Stomach (tissue), 4 donors: ENCODE data around the gene PRKCH.

Experiments used
- CTCF ChIP-seq, 7 experiments: fragments of 450-650 bp in 4 of 7; fragments of 200-600 bp in 3 of 7; sonication (generic) in 3 of 7; IDR thresholded peaks; one replicate each; pipeline ENCODE4 v1.5.1; 2016 to 2019; ENCODE audit warnings: antibody characterized with exemption in 7 of 7, control low read depth in 2 of 7, mild to moderate bottlenecking in 1 of 7
- POLR2A ChIP-seq, 4 donors: fragments of 450-650 bp; IDR thresholded peaks; one replicate each; pipeline ENCODE4 v1.6.1; 2016; ENCODE audit warnings: antibody characterized with exemption in 4 of 4, control low read depth in 2 of 4, mild to moderate bottlenecking in 1 of 4, moderate library complexity in 1 of 4

- no peak for TF ChIP-seq CTCF (IDR thresholded peaks at IDR 0.05)
- TF ChIP-seq POLR2A (IDR thresholded peaks at IDR 0.05), result no peak
These were observed 84.8 kb downstream of the PRKCH start for GRCh38 chr14:61406198-61406597.
